ENCODE measurements around the gene RGL1. TPM values are rescaled to one million over a fixed set of nuclear protein-coding genes. Genes with fewer than 3 reads are reported as not detected.

Gene RGL1
- total RNA-seq, 1 experiment from 2014 or later = 0.92 TPM

GRCh38 chr1:183886853-183887252 lies 81.9 kb downstream of the RGL1 start:
- no peaks in the 10 kb centered on the region for H3K36me3 ChIP-seq (ENCODE audit: control insufficient read depth, insufficient read depth, low read length)
- H3K27me3 ChIP-seq (ENCODE audit: control insufficient read depth, insufficient read depth, low read length) = no peaks in the 10 kb centered on the region
- DNase-seq (ENCODE audit: low read depth, low spot score) = no peak
- H3K27ac ChIP-seq (ENCODE audit: low read length) = no peak overlapping the region
- intact Hi-C loops (cut with micrococcal nuclease; ENCODE audit: unreplicated experiment) (no loop called here), in situ Hi-C loops (cut with HindIII; ENCODE audit: low pct_unique_long_range_greater_than_20kb, low sequenced_read_pairs) (no loop called here)
- no peaks in the 10 kb centered on the region for H3K4me1 ChIP-seq (ENCODE audit: control insufficient read depth, insufficient read depth, low read length)
- no peaks in the 10 kb centered on the region for H3K9me3 ChIP-seq (ENCODE audit: control insufficient read depth, insufficient read depth, low read depth, low read length)
- ChIA-PET CTCF (no interaction called here), POLR2A (no interaction called here)
- ATAC-seq = no peak
- TF ChIP-seq TCF7L2 (IDR thresholded peaks at IDR 0.05; ENCODE audit: low read depth, low read length) = no peak
- TF ChIP-seq CTCF (IDR thresholded peaks at IDR 0.05) = no peak
- TF ChIP-seq POLR2AphosphoS5 (IDR thresholded peaks at IDR 0.05; ENCODE audit: low read depth, low read length) = no peak
- TF ChIP-seq SIN3A (IDR thresholded peaks at IDR 0.05; ENCODE audit: borderline replicate concordance, insufficient read depth, low read depth, low read length) = no peak
- no peak for TF ChIP-seq REST (IDR thresholded peaks at IDR 0.05; ENCODE audit: insufficient read depth in 1 of 2, low read depth in 2 of 2, low read length in 1 of 2)
- no TSS peak for BruUV-seq (replicated peaks)
- H3K4me3 ChIP-seq (ENCODE audit: low read depth in 2 of 2, low read length in 2 of 2) = no peak overlapping the region

DNA sequence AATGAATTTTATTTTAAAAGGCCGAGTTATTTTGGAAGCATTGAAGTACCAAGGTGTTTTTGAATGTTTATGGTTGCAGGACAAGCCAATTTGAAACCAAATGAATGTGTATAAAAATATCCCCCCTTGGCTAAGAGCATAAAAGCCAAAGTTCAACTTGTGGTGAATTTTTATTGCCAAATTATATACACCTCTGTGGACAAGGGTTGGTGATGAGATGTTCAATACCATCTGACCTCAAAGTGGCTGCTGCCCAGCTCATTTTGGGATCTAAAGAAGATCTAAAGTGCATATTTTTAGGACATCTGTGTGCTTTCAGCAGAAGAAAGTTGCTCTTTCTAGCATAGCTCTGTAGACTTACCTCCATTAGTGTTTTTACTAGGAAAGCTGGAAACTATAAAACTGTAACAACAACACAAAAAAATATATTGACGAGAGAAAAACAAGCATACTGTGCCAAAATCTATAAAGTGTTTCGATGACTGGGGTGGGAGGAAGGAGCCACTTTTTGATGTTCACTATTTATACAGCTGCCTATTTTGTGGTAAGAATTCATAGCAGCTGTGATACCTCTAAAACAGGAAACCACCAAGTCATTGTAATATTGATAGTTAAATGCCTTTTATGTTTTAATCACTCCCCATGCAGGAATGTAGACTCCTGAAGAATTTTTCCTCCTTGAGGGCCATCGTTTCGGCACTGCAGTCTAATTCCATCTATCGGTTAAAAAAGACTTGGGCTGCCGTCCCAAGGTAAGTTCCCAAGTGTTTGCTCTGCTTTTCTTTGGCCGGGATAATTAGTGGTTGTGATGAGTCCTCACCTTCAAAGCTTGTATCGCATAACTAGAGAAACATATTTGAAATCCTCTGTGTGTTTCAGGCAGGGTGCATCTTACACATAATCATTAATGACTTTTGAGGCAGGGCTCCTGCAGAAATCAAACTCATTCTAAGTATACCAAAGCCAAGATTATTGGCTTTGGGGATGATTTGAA lies 83.2 kb downstream of the RGL1 start:
- BruUV-seq (replicated peaks) = no TSS peak
- H3K27ac ChIP-seq (ENCODE audit: low read length) = no peak overlapping the region
- no peaks in the 10 kb centered on the region for H3K9me3 ChIP-seq (ENCODE audit: control insufficient read depth, insufficient read depth, low read depth, low read length)
- TF ChIP-seq SIN3A (IDR thresholded peaks at IDR 0.05; ENCODE audit: borderline replicate concordance, insufficient read depth, low read depth, low read length) = no peak
- no peak for TF ChIP-seq CTCF (IDR thresholded peaks at IDR 0.05)
- no peak for TF ChIP-seq TCF7L2 (IDR thresholded peaks at IDR 0.05; ENCODE audit: low read depth, low read length)
- no peak for TF ChIP-seq REST (IDR thresholded peaks at IDR 0.05; ENCODE audit: insufficient read depth in 1 of 2, low read depth in 2 of 2, low read length in 1 of 2)
- no peak for TF ChIP-seq POLR2AphosphoS5 (IDR thresholded peaks at IDR 0.05; ENCODE audit: low read depth, low read length)
- no peaks in the 10 kb centered on the region for H3K36me3 ChIP-seq (ENCODE audit: control insufficient read depth, insufficient read depth, low read length)
- POLR2A ChIA-PET = no interaction called here
- H3K4me1 ChIP-seq (ENCODE audit: control insufficient read depth, insufficient read depth, low read length) = no peaks in the 10 kb centered on the region
- CTCF ChIA-PET = no interaction called here
- ATAC-seq (no peak), DNase-seq (ENCODE audit: low read depth, low spot score) (no peak)
- H3K27me3 ChIP-seq (ENCODE audit: control insufficient read depth, insufficient read depth, low read length) = no peaks in the 10 kb centered on the region
- H3K4me3 ChIP-seq (ENCODE audit: low read depth in 2 of 2, low read length in 2 of 2) = no peak overlapping the region
- intact Hi-C loops (cut with micrococcal nuclease; ENCODE audit: unreplicated experiment) (no loop called here), in situ Hi-C loops (cut with HindIII; ENCODE audit: low pct_unique_long_range_greater_than_20kb, low sequenced_read_pairs) (no loop called here)
